ENCODE results near the gene HDAC4.

HDAC4 gene

GRCh38 chr2:239351687-239352086 is 49.1 kb downstream of the HDAC4 start:
- TF ChIP-seq, protein P1, sequence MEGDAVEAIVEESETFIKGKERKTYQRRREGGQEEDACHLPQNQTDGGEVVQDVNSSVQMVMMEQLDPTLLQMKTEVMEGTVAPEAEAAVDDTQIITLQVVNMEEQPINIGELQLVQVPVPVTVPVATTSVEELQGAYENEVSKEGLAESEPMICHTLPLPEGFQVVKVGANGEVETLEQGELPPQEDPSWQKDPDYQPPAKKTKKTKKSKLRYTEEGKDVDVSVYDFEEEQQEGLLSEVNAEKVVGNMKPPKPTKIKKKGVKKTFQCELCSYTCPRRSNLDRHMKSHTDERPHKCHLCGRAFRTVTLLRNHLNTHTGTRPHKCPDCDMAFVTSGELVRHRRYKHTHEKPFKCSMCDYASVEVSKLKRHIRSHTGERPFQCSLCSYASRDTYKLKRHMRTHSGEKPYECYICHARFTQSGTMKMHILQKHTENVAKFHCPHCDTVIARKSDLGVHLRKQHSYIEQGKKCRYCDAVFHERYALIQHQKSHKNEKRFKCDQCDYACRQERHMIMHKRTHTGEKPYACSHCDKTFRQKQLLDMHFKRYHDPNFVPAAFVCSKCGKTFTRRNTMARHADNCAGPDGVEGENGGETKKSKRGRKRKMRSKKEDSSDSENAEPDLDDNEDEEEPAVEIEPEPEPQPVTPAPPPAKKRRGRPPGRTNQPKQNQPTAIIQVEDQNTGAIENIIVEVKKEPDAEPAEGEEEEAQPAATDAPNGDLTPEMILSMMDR (IDR thresholded peaks at IDR 0.05; ENCODE audit: insufficient read depth, low read depth, low read length, missing control alignments), result no peak
- H3K4me3 ChIP-seq (ENCODE audit: low read depth, low read length), result no peak overlapping the region
- DNase-seq (ENCODE audit: low read depth), result no peak

GRCh38 chr2:239349453-239350135 is 51.2 kb downstream of the HDAC4 start:
- no peak overlapping the region for H3K4me3 ChIP-seq (ENCODE audit: low read depth, low read length)
- TF ChIP-seq, protein P1 (IDR thresholded peaks at IDR 0.05; ENCODE audit: insufficient read depth, low read depth, low read length, missing control alignments), result no peak
- no peak for DNase-seq (ENCODE audit: low read depth)

GRCh38 chr2:239348563-239349452 is 52.0 kb downstream of the HDAC4 start:
- TF ChIP-seq, protein P1 (IDR thresholded peaks at IDR 0.05; ENCODE audit: insufficient read depth, low read depth, low read length, missing control alignments), result no peak
- no peak overlapping the region for H3K4me3 ChIP-seq (ENCODE audit: low read depth, low read length)
- no peak for DNase-seq (ENCODE audit: low read depth)

DNA sequence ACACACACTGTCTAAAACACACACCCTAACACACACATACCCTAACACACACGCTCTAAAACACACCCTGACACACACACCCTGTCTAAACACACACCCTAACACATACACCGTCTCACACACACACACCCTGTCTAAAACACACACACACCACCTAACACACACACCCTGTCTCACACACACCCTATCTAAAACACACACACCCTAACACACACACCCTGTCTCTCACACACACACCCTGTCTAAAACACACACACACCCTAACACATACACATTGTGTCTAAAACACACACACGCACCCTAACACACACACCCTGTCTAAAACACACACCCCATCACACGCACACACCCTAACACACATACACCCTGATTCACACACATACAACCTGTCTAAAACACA is 54.1 kb downstream of the HDAC4 start:
- TF ChIP-seq, protein P1 (IDR thresholded peaks at IDR 0.05; ENCODE audit: insufficient read depth, low read depth, low read length, missing control alignments), result no peak
- DNase-seq (ENCODE audit: low read depth), result no peak
- H3K4me3 ChIP-seq (ENCODE audit: low read depth, low read length), result no peak overlapping the region

- TF ChIP-seq, protein P1 (IDR thresholded peaks at IDR 0.05; ENCODE audit: insufficient read depth, low read depth, low read length, missing control alignments), result no peak
- DNase-seq (ENCODE audit: low read depth), result no peak
- H3K4me3 ChIP-seq (ENCODE audit: low read depth, low read length), result no peak overlapping the region
Observed at GRCh38 chr2:239345251-239345650, 55.6 kb downstream of the HDAC4 start.

GRCh38 chr2:239344857-239345216 is 56.0 kb downstream of the HDAC4 start:
- DNase-seq (ENCODE audit: low read depth), result no peak
- no peak overlapping the region for H3K4me3 ChIP-seq (ENCODE audit: low read depth, low read length)
- TF ChIP-seq, protein P1 (IDR thresholded peaks at IDR 0.05; ENCODE audit: insufficient read depth, low read depth, low read length, missing control alignments), result no peak

All from GM12865 (cell line).